HepG2 (cell line): ENCODE measurements around the gene ELK1. TPM values are rescaled to one million over a fixed set of nuclear protein-coding genes. Genes with fewer than 3 reads are reported as not detected.

Source experiments
- ATAC-seq: fragments of 200-7000 bp; cut with Tn5 transposase; 3 replicates; pipeline ENCODE4 v1.9.1; 2020; ENCODE audit warnings: mild to moderate bottlenecking, moderate library complexity
- BruUV-seq: library from RNA; stranded (reverse); fragments of 400-500 nt; replicated peaks from 2 replicates; lab custom pipeline; 2021; lab: Mats Ljungman, UMichigan
- CTCF ChIA-PET: fragments of 300-600 bp; formaldehyde crosslinking; extraction: SDS; loops from one replicate; lab custom pipeline; 2021; ENCODE audit warnings: low total read pairs, inconsistent platforms, low intra/inter-chr PET ratio; lab: Yijun Ruan, JAX
- POLR2A ChIA-PET: fragments of 350-600 bp; sonication (Branson Sonifier 250); formaldehyde crosslinking; loops from one replicate; lab custom pipeline; 2020; ENCODE audit warnings: antibody characterized with exemption, inconsistent platforms; lab: Yijun Ruan, JAX
- DNase-seq: peaks from one replicate; pipeline ENCODE4 v3.0.0-alpha.2; 2015; ENCODE audit warnings: low spot score
- FAIRE-seq: peaks from 3 replicates; lab custom pipeline; 2011; peaks lifted over from hg19 to GRCh38; lab: Jason Lieb, UNC
- H2AFZ ChIP-seq: one replicate; pipeline ENCODE4 v1.6.1; 2011; ENCODE audit warnings: low read length, inconsistent platforms
- H3K27ac ChIP-seq: fragments of 300-600 bp; 3 replicates; pipeline ENCODE4 v1.8.0; 2011; ENCODE audit warnings: mixed run types, mild to moderate bottlenecking, mixed read lengths, low read length, inconsistent platforms; ENCODE audit not compliant: insufficient read depth; ENCODE audit errors: extremely low read length
- H3K27me3 ChIP-seq, 2 experiments: fragments of 200-600 bp in 1 of 2; 2 replicates in 1 of 2; 3 replicates in 1 of 2; pipeline versions ENCODE4 v1.6.0 to v1.8.0; 2011; ENCODE audit warnings: low read length in 2 of 2, mild to moderate bottlenecking in 2 of 2, moderate library complexity in 2 of 2, inconsistent platforms in 1 of 2; ENCODE audit not compliant: insufficient read depth in 2 of 2, control insufficient read depth in 1 of 2
- H3K36me3 ChIP-seq, 2 experiments: fragments of 200-600 bp in 1 of 2; replicated peaks in 1 of 2; 2 replicates in 1 of 2; 3 replicates in 1 of 2; pipeline versions ENCODE4 v1.5.1 to v1.8.0; 2011; ENCODE audit warnings: low read length in 2 of 2, inconsistent platforms in 1 of 2; ENCODE audit not compliant: insufficient read depth in 2 of 2, control insufficient read depth in 1 of 2
- H3K4me1 ChIP-seq: 2 replicates; pipeline ENCODE4 v1.5.1; 2012; ENCODE audit warnings: low read length, inconsistent platforms; ENCODE audit not compliant: insufficient read depth
- H3K4me2 ChIP-seq: 2 replicates; pipeline ENCODE4 v1.6.0; 2011; ENCODE audit warnings: low read depth, low read length, inconsistent platforms
- H3K4me3 ChIP-seq, 3 experiments: fragments of 200-600 bp in 1 of 3; sonication (generic), shearing (Covaris generic) in 1 of 3; replicated peaks in 1 of 3; 2 replicates each; pipeline ENCODE4 v1.5.1; 2011 to 2016; ENCODE audit warnings: low read length in 3 of 3, inconsistent platforms in 2 of 3, low read depth in 2 of 3, mild to moderate bottlenecking in 2 of 3, control low read depth in 1 of 3, mixed read lengths in 1 of 3; ENCODE audit not compliant: insufficient read depth in 1 of 3
- H3K79me2 ChIP-seq: one replicate; pipeline ENCODE4 v1.6.1; 2011; ENCODE audit warnings: low read length, inconsistent platforms; ENCODE audit not compliant: insufficient read depth
- H3K9ac ChIP-seq: 2 replicates; pipeline ENCODE4 v1.6.0; 2011; ENCODE audit warnings: mild to moderate bottlenecking, low read depth, low read length, inconsistent platforms; ENCODE audit not compliant: insufficient read depth
- H3K9me3 ChIP-seq: 2 replicates; pipeline ENCODE4 v1.5.1; 2012; ENCODE audit warnings: mild to moderate bottlenecking, low read length
- H4K20me1 ChIP-seq: 2 replicates; pipeline ENCODE4 v1.6.0; 2011; ENCODE audit warnings: inconsistent platforms, mild to moderate bottlenecking, low read length, moderate library complexity; ENCODE audit not compliant: insufficient read depth
- CCDC6 ChIP-seq: sonication (generic); formaldehyde crosslinking; IDR thresholded peaks from 2 replicates; pipeline ENCODE4 v1.8.1; 2022; ENCODE audit warnings: mild to moderate bottlenecking, missing genetic modification reagents, moderate library complexity
- CEBPB ChIP-seq: IDR thresholded peaks from 2 replicates; pipeline ENCODE4 v1.6.1; 2011; ENCODE audit warnings: low read depth, low read length, improper control_type of control experiment, borderline replicate concordance
- CHD4 ChIP-seq: fragments of 200-600 bp; sonication (generic); IDR thresholded peaks from 2 replicates; pipeline ENCODE4 v1.7.0; 2017; ENCODE audit warnings: mild to moderate bottlenecking, low read length, borderline replicate concordance
- FOSL1 ChIP-seq: sonication (generic); formaldehyde crosslinking; IDR thresholded peaks from 2 replicates; pipeline ENCODE4 v1.9.0; 2021; ENCODE audit warnings: missing genetic modification reagents, borderline replicate concordance
- FOXM1 ChIP-seq: sonication (generic); formaldehyde crosslinking; IDR thresholded peaks from 2 replicates; pipeline ENCODE4 v1.5.0; 2020; ENCODE audit warnings: missing genetic modification reagents
- KLF15 ChIP-seq: sonication (generic); formaldehyde crosslinking; IDR thresholded peaks from 2 replicates; pipeline ENCODE4 v1.8.1; 2023; ENCODE audit warnings: borderline replicate concordance, mild to moderate bottlenecking, inconsistent platforms, missing genetic modification reagents, mixed read lengths
- MAX ChIP-seq: IDR thresholded peaks from 2 replicates; pipeline ENCODE4 v1.6.1; 2012; ENCODE audit warnings: inconsistent platforms
- MAZ ChIP-seq, 2 experiments: sonication (generic) in 1 of 2; formaldehyde crosslinking in 1 of 2; IDR thresholded peaks; 2 replicates each; pipeline versions ENCODE4 v1.5.0 to v1.6.1; 2012 to 2020; ENCODE audit warnings: low read depth in 2 of 2, mild to moderate bottlenecking in 2 of 2, borderline replicate concordance in 1 of 2, improper control_type of control experiment in 1 of 2, low read length in 1 of 2, missing genetic modification reagents in 1 of 2, moderate library complexity in 1 of 2
- MIER3 ChIP-seq: IDR thresholded peaks from 2 replicates; pipeline ENCODE4 v1.6.1; 2016; ENCODE audit warnings: missing compliant biosample characterization, borderline replicate concordance
- PAF1 ChIP-seq: IDR thresholded peaks from 2 replicates; pipeline ENCODE4 v1.6.1; 2016; ENCODE audit warnings: missing genetic modification reagents, missing compliant biosample characterization
- POLR2A ChIP-seq, 2 experiments: IDR thresholded peaks; 2 replicates each; pipeline ENCODE4 v1.6.1; 2011; ENCODE audit warnings: low read depth in 2 of 2, low read length in 2 of 2, mild to moderate bottlenecking in 1 of 2, moderate library complexity in 1 of 2; ENCODE audit not compliant: insufficient read depth in 1 of 2
- TGIF2 ChIP-seq: IDR thresholded peaks from 2 replicates; pipeline ENCODE4 v1.6.1; 2016; ENCODE audit warnings: control low read depth, missing compliant biosample characterization
- TP53 ChIP-seq: sonication (generic); formaldehyde crosslinking; conservative IDR thresholded peaks from 2 replicates; pipeline ENCODE4 v1.4.0; 2020; ENCODE audit warnings: missing genetic modification reagents
- U2AF2 ChIP-seq: fragments of 200-400 bp; formaldehyde crosslinking; IDR thresholded peaks from 2 replicates; pipeline ENCODE4 v1.6.1; 2017; ENCODE audit warnings: low read depth, mild to moderate bottlenecking, low read length
- ZFP37 ChIP-seq: sonication (generic); formaldehyde crosslinking; IDR thresholded peaks from 2 replicates; pipeline ENCODE4 v1.4.0; 2020; ENCODE audit warnings: missing genetic modification reagents, borderline replicate concordance
- ZKSCAN1 ChIP-seq: fragments of 150-350 bp; IDR thresholded peaks from 2 replicates; pipeline ENCODE4 v1.6.1; 2014; ENCODE audit warnings: low read length
- ZKSCAN5 ChIP-seq: sonication (generic); formaldehyde crosslinking; IDR thresholded peaks from 2 replicates; pipeline ENCODE4 v1.5.1; 2020; ENCODE audit warnings: mild to moderate bottlenecking, missing genetic modification reagents
- ZNF577 ChIP-seq: sonication (generic); formaldehyde crosslinking; IDR thresholded peaks from 2 replicates; pipeline ENCODE4 v1.4.0; 2020; ENCODE audit warnings: mild to moderate bottlenecking, low read depth, missing genetic modification reagents, borderline replicate concordance
- WGBS: methylation state at CpG from one replicate; pipeline ENCODE4 v1.1.6; 2017; ENCODE audit warnings: low lambda C conversion rate; 5-methylcytosine and 5-hydroxymethylcytosine counted together
- in situ Hi-C: cut with HindIII; loops from 2 replicates; pipeline ENCODE4 v1.10.0; 2017; ENCODE audit warnings: low pct_unique_long_range_greater_than_20kb; ENCODE audit not compliant: extremely low pct_ligation_motif_present
- intact Hi-C: fragments of 100-400 bp; cut with micrococcal nuclease; formaldehyde crosslinking; loops from one replicate; pipeline ENCODE4 v1.10.0; 2022; ENCODE audit not compliant: unreplicated experiment
- polyA plus RNA-seq, 8 experiments: library from polyadenylated mRNA; depleted of rRNA in 3 of 8; stranded (reverse) in 7 of 8; unstranded in 1 of 8; fragments of >200 nt; fragmentation: Illumina TruSeq in 4 of 8; extraction: Trizol in 4 of 8; gene quantifications; 2 replicates each; pipeline versions ENCODE4 v1.2.1 to v1.2.3, GENCODE V29; 2011 to 2016; ENCODE audit warnings: low read depth in 4 of 8, missing spikeins in 1 of 8, mixed read lengths in 1 of 8; ENCODE audit not compliant: insufficient read depth in 1 of 8
- total RNA-seq, 5 experiments: library from RNA; depleted of rRNA; stranded (reverse); fragments of >200 nt; fragmentation: Illumina TruSeq; extraction: Trizol; gene quantifications; 2 replicates each; pipeline ENCODE4 v1.2.3, GENCODE V29; 2016; ENCODE audit warnings: low read depth in 1 of 5
- TF ChIP-seq, protein P1 (sequence below): sonication (generic); formaldehyde crosslinking; IDR thresholded peaks from 2 replicates; pipeline ENCODE4 v1.8.0; 2022; ENCODE audit warnings: mild to moderate bottlenecking, missing genetic modification reagents

Gene ELK1
- total and polyA plus RNA-seq, 2 of the 13 experiments (the other 11 are each of a cell fraction or from before 2014, with no cell fraction given), result 4.3 to 7.2 TPM

DNA sequence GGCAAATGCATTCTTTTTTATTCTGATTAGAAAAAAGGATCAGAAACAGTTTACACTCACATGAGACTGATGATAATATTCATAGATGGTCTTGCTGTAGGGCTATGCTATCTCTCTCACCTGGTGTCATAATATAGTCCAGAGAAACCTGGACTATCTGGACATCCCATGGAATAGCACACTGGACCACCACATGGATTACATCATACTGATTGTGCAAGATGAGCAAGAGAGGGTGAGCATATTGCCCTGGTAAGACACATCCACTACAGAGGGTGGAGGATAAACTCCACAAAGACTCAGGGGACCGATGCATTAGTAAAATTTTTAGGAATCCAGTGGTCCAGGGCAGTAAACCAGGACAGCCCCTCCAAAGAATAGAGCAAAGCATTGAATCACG is 38.9 kb downstream of the ELK1 start:
- ATAC-seq (no peak), DNase-seq (no peak), FAIRE-seq (no peak)
- Histone ChIP-seq H3K79me2 (no peaks in the 10 kb centered on the region), H3K4me3 (no peak overlapping the region), H3K4me2 (no peak overlapping the region), H3K4me1 (no peaks in the 10 kb centered on the region), H4K20me1 (no peaks in the 10 kb centered on the region), H3K27ac (no peak overlapping the region), H3K9ac (no peak overlapping the region), H2AFZ (no peak overlapping the region), H3K36me3 (no peaks in the 10 kb centered on the region), H3K9me3 (no peaks in the 10 kb centered on the region), H3K27me3 (no peaks in the 10 kb centered on the region)
- POLR2A ChIA-PET, result no interaction called here
- CTCF ChIA-PET, result no interaction called here
- in situ Hi-C loops (no loop called here), intact Hi-C loops (no loop called here)
- 50% methylated on average over 2 of the region's 2 CpGs for WGBS
- no TSS peak for BruUV-seq
- TF ChIP-seq CEBPB (peak; percentile 47; the same call in 1 of the 2 replicates), TGIF2 (CRISPR knock-in tag) (no peak)

GRCh38 chrX:47610511-47610910 is 39.9 kb downstream of the ELK1 start:
- no peak for TF ChIP-seq POLR2A (IDR thresholded peaks at IDR 0.05; ENCODE audit: insufficient read depth in 1 of 2, low read depth in 2 of 2, low read length in 2 of 2)
- no peak for TF ChIP-seq FOSL1 (CRISPR knock-in tag)
- TF ChIP-seq MAZ (IDR thresholded peaks at IDR 0.05; ENCODE audit: borderline replicate concordance, low read depth, low read length), result no peak
- TF ChIP-seq MAZ (CRISPR knock-in tag; IDR thresholded peaks at IDR 0.05; ENCODE audit: low read depth), result no peak
- TF ChIP-seq CCDC6 (CRISPR knock-in tag), result no peak
- TF ChIP-seq TP53 (CRISPR knock-in tag), result no peak
- no peak for TF ChIP-seq PAF1 (CRISPR knock-in tag)
- no peak for TF ChIP-seq CHD4
- TF ChIP-seq U2AF2, result no peak
- TF ChIP-seq, protein P1, sequence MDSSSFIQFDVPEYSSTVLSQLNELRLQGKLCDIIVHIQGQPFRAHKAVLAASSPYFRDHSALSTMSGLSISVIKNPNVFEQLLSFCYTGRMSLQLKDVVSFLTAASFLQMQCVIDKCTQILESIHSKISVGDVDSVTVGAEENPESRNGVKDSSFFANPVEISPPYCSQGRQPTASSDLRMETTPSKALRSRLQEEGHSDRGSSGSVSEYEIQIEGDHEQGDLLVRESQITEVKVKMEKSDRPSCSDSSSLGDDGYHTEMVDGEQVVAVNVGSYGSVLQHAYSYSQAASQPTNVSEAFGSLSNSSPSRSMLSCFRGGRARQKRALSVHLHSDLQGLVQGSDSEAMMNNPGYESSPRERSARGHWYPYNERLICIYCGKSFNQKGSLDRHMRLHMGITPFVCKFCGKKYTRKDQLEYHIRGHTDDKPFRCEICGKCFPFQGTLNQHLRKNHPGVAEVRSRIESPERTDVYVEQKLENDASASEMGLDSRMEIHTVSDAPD (CRISPR knock-in tag), result no peak
- no peak for TF ChIP-seq MIER3 (CRISPR knock-in tag)
- no peak for TF ChIP-seq MAX
- no peak for TF ChIP-seq ZFP37 (CRISPR knock-in tag)
- no peak for TF ChIP-seq ZNF577 (CRISPR knock-in tag)
- TF ChIP-seq FOXM1, result no peak
- TF ChIP-seq KLF15 (CRISPR knock-in tag), result no peak
- no peak for TF ChIP-seq ZKSCAN1
- TF ChIP-seq ZKSCAN5 (CRISPR knock-in tag), result no peak
- TF ChIP-seq, all 625 proteins: peak for 0
- no peak for FAIRE-seq
- no peaks in the 10 kb centered on the region for H4K20me1 ChIP-seq
- H3K4me3 ChIP-seq, result no peak overlapping the region
- no peaks in the 10 kb centered on the region for H3K79me2 ChIP-seq
- BruUV-seq, result no TSS peak
- H3K4me1 ChIP-seq, result no peaks in the 10 kb centered on the region
- H3K4me2 ChIP-seq, result no peak overlapping the region
- CTCF ChIA-PET, result no interaction called here
- POLR2A ChIA-PET, result no interaction called here
- in situ Hi-C loops (no loop called here), intact Hi-C loops (no loop called here)
- H2AFZ ChIP-seq, result no peak overlapping the region
- H3K9me3 ChIP-seq, result no peaks in the 10 kb centered on the region
- no peak for ATAC-seq
- H3K27ac ChIP-seq, result no peak overlapping the region
- 44% methylated on average over 4 of the region's 4 CpGs for WGBS
- DNase-seq, result no peak
- no peaks in the 10 kb centered on the region for H3K36me3 ChIP-seq
- no peak overlapping the region for H3K9ac ChIP-seq
- no peaks in the 10 kb centered on the region for H3K27me3 ChIP-seq
